HepG2 (cell line): ENCODE data around the gene DNTTIP2. TPM values are rescaled to one million over a fixed set of nuclear protein-coding genes. Genes with fewer than 3 reads are reported as not detected.

Source experiments
- CHD2 ChIP-seq: IDR thresholded peaks from 2 replicates; pipeline ENCODE4 v1.6.1; 2011; ENCODE audit warnings: low read depth, low read length, improper control_type of control experiment
- EP300 ChIP-seq, 3 experiments: sonication (generic) in 1 of 3; formaldehyde crosslinking in 1 of 3; IDR thresholded peaks; 2 replicates each; pipeline versions ENCODE4 v1.5.1 to v1.6.1; 2011 to 2020; ENCODE audit warnings: low read depth in 2 of 3, low read length in 2 of 3, borderline replicate concordance in 1 of 3, improper control_type of control experiment in 1 of 3, mild to moderate bottlenecking in 1 of 3, missing genetic modification reagents in 1 of 3, moderate library complexity in 1 of 3
- ETS1 ChIP-seq: sonication (generic); formaldehyde crosslinking; IDR thresholded peaks from 2 replicates; pipeline ENCODE4 v1.4.0; 2020; ENCODE audit warnings: missing genetic modification reagents
- GRHL1 ChIP-seq: sonication (generic); formaldehyde crosslinking; conservative IDR thresholded peaks from 2 replicates; pipeline ENCODE4 v1.8.0; 2022; ENCODE audit warnings: missing genetic modification reagents
- MIER3 ChIP-seq: IDR thresholded peaks from 2 replicates; pipeline ENCODE4 v1.6.1; 2016; ENCODE audit warnings: missing compliant biosample characterization, borderline replicate concordance
- SMARCC2 ChIP-seq: fragments of 450-650 bp; IDR thresholded peaks from 2 replicates; pipeline ENCODE4 v1.6.1; 2017; ENCODE audit warnings: antibody characterized with exemption, mild to moderate bottlenecking
- SNAPC2 ChIP-seq: sonication (generic); formaldehyde crosslinking; IDR thresholded peaks from 2 replicates; pipeline ENCODE4 v1.8.1; 2022; ENCODE audit warnings: mild to moderate bottlenecking, missing genetic modification reagents
- SOX5 ChIP-seq: IDR thresholded peaks from 2 replicates; pipeline ENCODE4 v1.6.1; 2016; ENCODE audit warnings: borderline replicate concordance
- THAP8 ChIP-seq: sonication (generic); formaldehyde crosslinking; IDR thresholded peaks from 2 replicates; pipeline ENCODE4 v1.5.1; 2020; ENCODE audit warnings: missing genetic modification reagents, mild to moderate bottlenecking, borderline replicate concordance
- ZBTB49 ChIP-seq: sonication (generic); formaldehyde crosslinking; IDR thresholded peaks from 2 replicates; pipeline ENCODE4 v1.4.0; 2020; ENCODE audit warnings: missing genetic modification reagents, borderline replicate concordance
- ZNF33B ChIP-seq: sonication (generic); formaldehyde crosslinking; IDR thresholded peaks from 2 replicates; pipeline ENCODE4 v1.5.1; 2020; ENCODE audit warnings: mild to moderate bottlenecking, missing genetic modification reagents
- ZNF407 ChIP-seq: sonication (generic); formaldehyde crosslinking; IDR thresholded peaks from one replicate; pipeline ENCODE4 v1.5.1; 2020; ENCODE audit warnings: mild to moderate bottlenecking, missing genetic modification reagents; ENCODE audit errors: not compliant biosample characterization
- polyA plus RNA-seq, 8 experiments: library from polyadenylated mRNA; depleted of rRNA in 3 of 8; stranded (reverse) in 7 of 8; unstranded in 1 of 8; fragments of >200 nt; fragmentation: Illumina TruSeq in 4 of 8; extraction: Trizol in 4 of 8; gene quantifications; 2 replicates each; pipeline versions ENCODE4 v1.2.1 to v1.2.3, GENCODE V29; 2011 to 2016; ENCODE audit warnings: low read depth in 4 of 8, missing spikeins in 1 of 8, mixed read lengths in 1 of 8; ENCODE audit not compliant: insufficient read depth in 1 of 8
- total RNA-seq, 5 experiments: library from RNA; depleted of rRNA; stranded (reverse); fragments of >200 nt; fragmentation: Illumina TruSeq; extraction: Trizol; gene quantifications; 2 replicates each; pipeline ENCODE4 v1.2.3, GENCODE V29; 2016; ENCODE audit warnings: low read depth in 1 of 5

Gene DNTTIP2
- total and polyA plus RNA-seq, 2 of the 13 experiments (the other 11 are each of a cell fraction or from before 2014, with no cell fraction given), result 11.4 to 63.3 TPM

GRCh38 chr1:93878889-93879586 is at the start of gene DNTTIP2 (continued):
- TF ChIP-seq EP300 (IDR thresholded peaks at IDR 0.05; ENCODE audit: low read depth in 2 of 2, low read length in 2 of 2) (0 out of 4 replicates have a peak, but pooled peaks of 1 of the 2 experiments have one; percentile 45), EP300 (CRISPR knock-in tag; IDR thresholded peaks at IDR 0.05; ENCODE audit: borderline replicate concordance) (0 out of 2 replicates have a peak, but pooled peaks have one; percentile 22), SNAPC2 (CRISPR knock-in tag) (peak; percentile 57; the same call in 1 of the 2 replicates), SOX5 (peak; percentile 55), ZNF407 (CRISPR knock-in tag) (peak; percentile 34), THAP8 (no peak), ZBTB49 (CRISPR knock-in tag) (no peak), GRHL1 (no peak), MIER3 (peak; percentile 68; the same call in 1 of the 2 replicates), CHD2 (peak; percentile 95), ETS1 (no peak), ZNF33B (CRISPR knock-in tag) (0 out of 2 replicates have a peak, but pooled peaks have one; percentile 66), SMARCC2 (no peak)
